Muscle of leg (tissue), 11 donors: Measurements from ENCODE around the gene DYSF. TPM values are rescaled to one million over a fixed set of nuclear protein-coding genes. Genes with fewer than 3 reads are reported as not detected.
A peak's percentile ranks its signal among the peaks of the same experiment; 100 is the strongest.
"Not testable (repeated sequence)": the region's sequence is repeated elsewhere in the genome, so short reads cannot be mapped to it uniquely, and the experiment has no call there.

Experiments
- DNase-seq: peaks from one replicate; pipeline ENCODE4 v3.0.0; 2013
- H3K27ac ChIP-seq: one replicate; pipeline ENCODE4 v1.5.1; 2013; ENCODE audit warnings: mild to moderate bottlenecking, low read length, control low read depth
- H3K27me3 ChIP-seq: one replicate; pipeline ENCODE4 v1.6.1; 2013; ENCODE audit warnings: low read length; ENCODE audit not compliant: control insufficient read depth, insufficient read depth
- H3K36me3 ChIP-seq: one replicate; pipeline ENCODE4 v1.6.1; 2013; ENCODE audit warnings: low read length; ENCODE audit not compliant: control insufficient read depth, insufficient read depth
- H3K4me1 ChIP-seq: one replicate; pipeline ENCODE4 v1.6.1; 2013; ENCODE audit warnings: low read length; ENCODE audit not compliant: control insufficient read depth, insufficient read depth
- H3K4me3 ChIP-seq: one replicate; pipeline ENCODE4 v1.5.1; 2013; ENCODE audit warnings: low read length, control low read depth
- H3K9me3 ChIP-seq: replicated peaks from 2 replicates; pipeline ENCODE4 v1.6.1; 2013; ENCODE audit warnings: low read depth, low read length; ENCODE audit not compliant: control insufficient read depth
- WGBS: methylation state at CpG from one replicate; pipeline ENCODE4 v1.1.5; 2013; ENCODE audit warnings: missing lambda C conversion rate; ENCODE audit not compliant: insufficient coverage; 5-methylcytosine and 5-hydroxymethylcytosine counted together
- polyA plus RNA-seq, 8 donors: library from polyadenylated mRNA; unstranded; fragments of 120-200 nt; gene quantifications; one replicate each; pipeline versions ENCODE4 v1.2.1 to v1.2.3, GENCODE V29; 2013; ENCODE audit warnings: inconsistent platforms in 1 of 8, low replicate concordance in 1 of 8; ENCODE audit not compliant: insufficient read length in 8 of 8, insufficient read depth in 1 of 8
- total RNA-seq: library from RNA; stranded (reverse); fragments of 120-200 nt; gene quantifications from one replicate; pipeline ENCODE4 v1.2.4, GENCODE V29; 2013

Gene DYSF
- total and polyA plus RNA-seq, 9 donors, result 51.6 to 152 (median 106) TPM

DNA sequence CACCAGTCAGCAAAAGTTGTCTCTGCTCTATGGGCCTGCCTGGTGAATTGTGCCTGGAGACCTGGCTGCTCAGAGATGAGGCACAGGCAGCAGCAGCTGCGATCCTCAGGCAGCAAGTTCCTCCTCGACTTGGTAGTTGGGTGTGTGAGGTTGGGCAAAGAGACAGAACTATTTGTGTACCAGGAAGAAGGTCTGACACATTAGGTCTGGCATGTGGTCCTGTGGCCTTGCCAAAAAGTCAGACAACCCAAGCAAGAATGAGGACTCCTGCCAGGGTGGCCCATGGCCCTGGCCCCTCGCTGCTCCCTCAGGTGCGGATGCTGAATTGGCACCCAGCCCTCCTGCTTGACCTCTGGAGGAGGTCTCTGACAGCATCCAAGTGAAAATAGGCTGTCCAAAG, 192.7 kb downstream of the DYSF start:
- peaks cover 5% of the 10 kb centered on the region for H3K36me3 ChIP-seq
- peaks cover 7% of the 10 kb centered on the region for H3K4me1 ChIP-seq
- H3K27me3 ChIP-seq, result no peaks in the 10 kb centered on the region
- WGBS, result 75% methylated on average over 4 of the region's 4 CpGs
- H3K4me3 ChIP-seq, result no peak overlapping the region
- DNase-seq, result peak; percentile 72
- no peaks in the 10 kb centered on the region for H3K9me3 ChIP-seq
- peak overlapping the region; percentile 65 for H3K27ac ChIP-seq

DNA sequence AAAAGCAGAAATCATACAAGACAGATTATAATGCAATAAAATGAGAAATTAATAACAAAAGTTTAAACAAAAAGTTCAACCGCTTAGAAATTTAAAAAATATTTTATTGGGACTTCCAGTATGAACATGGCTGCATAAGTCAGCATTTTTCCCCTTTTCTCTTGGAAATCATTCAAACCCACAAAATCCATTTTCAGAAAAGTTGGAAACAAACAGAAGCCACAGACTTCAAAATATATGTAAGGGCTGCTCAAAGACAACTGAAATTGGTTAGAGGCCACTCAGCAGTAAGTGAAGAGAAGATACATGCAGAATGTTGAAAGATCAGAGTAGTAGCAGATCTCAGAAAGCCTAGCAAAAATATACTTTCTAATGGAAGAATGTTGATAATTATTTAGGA, 194.0 kb downstream of the DYSF start:
- Histone ChIP-seq H3K4me1 (peaks cover 7% of the 10 kb centered on the region), H3K9me3 (no peaks in the 10 kb centered on the region), H3K27me3 (no peaks in the 10 kb centered on the region), H3K4me3 (no peak overlapping the region), H3K36me3 (peaks cover 5% of the 10 kb centered on the region), H3K27ac (no peak overlapping the region)
- no CpG with 5 or more reads among the region's 1 CpG for WGBS
- DNase-seq, result no peak

DNA sequence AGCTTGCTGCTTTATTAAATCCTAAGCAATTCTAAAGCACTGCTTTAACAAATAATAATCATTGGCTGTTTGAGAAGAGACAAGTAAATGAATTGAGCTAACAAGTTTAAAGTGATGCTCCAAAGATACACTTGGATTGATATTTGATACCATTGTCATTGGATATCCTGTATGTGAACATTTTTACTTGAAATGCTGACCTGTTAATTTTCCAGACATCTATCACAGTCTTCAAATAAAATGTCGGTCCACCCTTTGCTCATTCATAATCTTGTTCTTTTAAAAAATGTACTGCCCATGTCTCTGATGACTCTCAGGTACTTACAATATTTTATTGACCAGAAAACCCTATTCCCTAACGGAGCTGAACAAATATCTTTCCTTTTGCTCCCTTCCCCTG, 202.1 kb downstream of the DYSF start:
- Histone ChIP-seq H3K27me3 (no peaks in the 10 kb centered on the region), H3K4me3 (no peak overlapping the region), H3K36me3 (peaks cover 8% of the 10 kb centered on the region), H3K27ac (no peak overlapping the region), H3K4me1 (no peaks in the 10 kb centered on the region), H3K9me3 (peaks cover 5% of the 10 kb centered on the region)
- WGBS, result 55% methylated on average over 2 of the region's 2 CpGs
- DNase-seq, result no peak

DNA sequence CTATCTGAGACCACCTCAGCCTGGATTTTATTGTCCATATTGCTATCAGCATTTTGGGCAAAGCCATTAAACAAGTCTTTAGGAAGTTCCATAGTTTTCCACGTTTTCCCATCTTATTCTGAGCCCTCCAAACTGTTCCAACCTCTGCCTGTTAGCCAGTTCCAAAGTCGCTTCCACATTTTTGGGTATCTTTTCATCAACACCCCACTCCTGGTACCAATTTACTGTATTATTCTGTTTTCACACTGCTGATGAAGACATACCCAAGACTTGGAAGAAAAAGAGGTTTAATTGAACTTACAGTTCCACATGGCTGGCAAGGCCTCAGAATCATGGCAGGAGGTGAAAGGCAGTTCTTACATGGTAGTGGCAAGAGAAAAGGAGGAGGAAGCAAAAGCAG, 204.9 kb downstream of the DYSF start:
- peaks cover 10% of the 10 kb centered on the region for H3K36me3 ChIP-seq
- H3K27me3 ChIP-seq, DNase-seq, H3K27ac ChIP-seq, H3K9me3 ChIP-seq, H3K4me3 ChIP-seq, H3K4me1 ChIP-seq: not testable (repeated sequence)
- WGBS, result 9% methylated on average over 1 of the region's 2 CpGs

DNA sequence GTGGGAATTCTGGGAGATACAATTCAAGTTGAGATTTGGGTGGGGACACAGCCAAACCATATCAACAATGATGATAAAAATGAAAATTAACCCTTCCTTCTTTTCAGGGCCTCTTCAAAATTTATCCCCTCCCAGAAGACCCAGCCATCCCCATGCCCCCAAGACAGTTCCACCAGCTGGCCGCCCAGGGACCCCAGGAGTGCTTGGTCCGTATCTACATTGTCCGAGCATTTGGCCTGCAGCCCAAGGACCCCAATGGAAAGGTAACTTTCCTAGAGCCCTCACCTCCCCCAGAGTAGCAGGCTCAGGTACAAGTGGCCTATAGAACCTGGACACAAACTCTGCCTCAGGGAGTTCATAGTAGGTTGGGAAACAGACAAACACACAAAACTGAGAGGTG, 205.4 kb downstream of the DYSF start:
- 100% methylated on average over 1 of the region's 3 CpGs for WGBS
- peaks cover 11% of the 10 kb centered on the region for H3K36me3 ChIP-seq
- no peaks in the 10 kb centered on the region for H3K27me3 ChIP-seq

DNA sequence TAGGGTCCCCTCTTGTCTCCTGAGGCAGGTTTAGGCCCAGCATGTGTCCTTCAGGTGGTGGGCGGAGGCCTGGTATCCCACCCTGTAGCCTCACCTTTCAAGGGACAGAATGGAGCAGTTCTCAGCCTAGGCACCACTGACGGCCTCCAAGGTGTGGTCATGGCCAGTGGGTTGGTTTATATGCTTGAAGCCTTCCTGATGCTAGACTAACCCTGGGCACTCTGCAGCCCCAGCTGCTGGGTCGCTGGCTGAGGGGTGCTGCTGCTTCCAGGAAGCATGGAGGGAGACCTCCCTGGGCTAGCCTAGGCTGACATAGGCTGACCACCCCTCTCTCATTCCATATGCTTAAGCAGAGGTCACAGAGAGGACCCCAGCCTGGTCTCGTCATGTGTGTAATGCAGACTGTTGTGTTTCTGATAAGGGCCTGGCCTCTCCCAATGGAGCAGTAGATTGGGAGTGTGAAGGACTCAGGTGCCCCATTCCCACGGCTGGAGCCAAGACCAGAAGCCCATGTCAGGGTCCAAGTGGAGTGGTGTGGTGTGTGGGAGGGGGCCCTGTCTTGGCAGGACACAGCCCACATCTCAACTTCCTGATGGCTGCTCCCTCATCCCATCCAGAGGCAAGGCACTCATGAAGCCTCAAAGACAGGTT, 206.6 kb downstream of the DYSF start:
- no peak overlapping the region for H3K27ac ChIP-seq
- peaks cover 17% of the 10 kb centered on the region for H3K36me3 ChIP-seq
- 89% methylated on average over 3 of the region's 5 CpGs for WGBS
- H3K4me3 ChIP-seq, result no peak overlapping the region
- peaks cover 5% of the 10 kb centered on the region for H3K9me3 ChIP-seq
- DNase-seq, result no peak
- no peaks in the 10 kb centered on the region for H3K4me1 ChIP-seq
- H3K27me3 ChIP-seq, result no peaks in the 10 kb centered on the region

More for the DNA sequence above, 205.4 kb downstream of the DYSF start:
- DNase-seq, result no peak
- no peak overlapping the region for H3K27ac ChIP-seq
- H3K4me1 ChIP-seq, result no peaks in the 10 kb centered on the region
- H3K9me3 ChIP-seq, result peaks cover 5% of the 10 kb centered on the region
- no peak overlapping the region for H3K4me3 ChIP-seq

DNA sequence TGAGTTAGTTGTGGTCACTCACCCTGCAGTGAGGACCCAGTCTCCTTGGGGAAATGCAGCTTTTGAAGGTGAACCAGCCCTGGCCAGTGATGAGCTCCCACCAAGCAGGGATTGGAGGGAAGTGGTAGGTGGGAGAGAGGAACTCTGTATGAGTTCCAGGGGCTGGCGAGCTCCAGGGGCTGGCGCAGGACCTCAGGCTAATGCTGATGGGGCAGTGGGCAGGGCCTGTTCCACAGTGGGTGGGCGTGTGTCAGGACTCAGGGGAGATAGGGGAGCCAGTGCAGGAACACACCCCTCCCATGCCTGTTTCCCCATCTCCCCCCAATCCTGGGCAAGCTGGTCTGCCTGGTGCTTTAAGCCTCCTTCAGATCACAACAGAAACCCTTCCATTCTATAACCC, 208.4 kb downstream of the DYSF start:
- WGBS, result 63% methylated on average over 1 of the region's 3 CpGs
- H3K4me1 ChIP-seq, result no peaks in the 10 kb centered on the region
- no peaks in the 10 kb centered on the region for H3K27me3 ChIP-seq
- H3K27ac ChIP-seq, result no peak overlapping the region
- peaks cover 5% of the 10 kb centered on the region for H3K9me3 ChIP-seq
- DNase-seq, result no peak
- peaks cover 32% of the 10 kb centered on the region for H3K36me3 ChIP-seq
- H3K4me3 ChIP-seq, result no peak overlapping the region

DNA sequence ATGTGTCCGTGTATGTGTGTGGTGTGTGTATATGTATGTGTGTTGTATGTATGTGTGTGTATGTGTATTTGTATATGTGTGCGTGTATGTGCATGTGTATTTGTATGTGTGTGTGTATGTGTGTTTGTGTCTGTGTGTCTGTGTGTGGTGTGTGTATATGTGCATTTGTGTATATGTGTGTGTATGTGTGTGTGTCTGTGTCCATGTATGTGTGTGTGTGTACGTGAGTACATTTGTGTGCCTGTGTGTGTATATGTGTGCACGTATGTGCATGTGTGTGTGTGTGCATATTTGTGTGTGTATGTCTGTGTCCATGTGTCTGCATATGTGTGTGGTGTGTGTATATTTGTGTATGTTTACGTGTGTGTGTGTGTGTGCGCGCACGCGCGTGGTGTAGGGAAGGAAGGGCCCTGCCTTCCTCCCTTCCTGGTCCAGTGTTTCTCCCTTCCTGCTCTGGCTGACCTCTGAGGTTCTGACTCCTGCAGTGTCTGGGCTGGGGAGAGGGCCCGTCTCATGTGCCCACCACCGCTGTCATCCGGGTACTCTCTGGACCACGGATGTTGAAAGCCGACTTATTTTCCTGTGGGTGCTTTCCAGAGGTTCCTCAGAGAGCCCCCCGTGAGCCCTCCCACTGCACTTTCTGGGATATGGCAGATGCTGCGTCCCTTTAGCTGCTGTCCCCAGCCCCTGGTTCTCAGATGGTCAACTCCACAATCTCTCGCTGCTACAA, 209.5 kb downstream of the DYSF start:
- Histone ChIP-seq H3K9me3 (peaks cover 5% of the 10 kb centered on the region), H3K36me3 (peaks cover 42% of the 10 kb centered on the region), H3K27ac (no peak overlapping the region), H3K27me3 (no peaks in the 10 kb centered on the region), H3K4me3 (no peak overlapping the region), H3K4me1 (no peaks in the 10 kb centered on the region)
- no peak for DNase-seq
- WGBS, result 84% methylated on average over 13 of the region's 18 CpGs

DNA sequence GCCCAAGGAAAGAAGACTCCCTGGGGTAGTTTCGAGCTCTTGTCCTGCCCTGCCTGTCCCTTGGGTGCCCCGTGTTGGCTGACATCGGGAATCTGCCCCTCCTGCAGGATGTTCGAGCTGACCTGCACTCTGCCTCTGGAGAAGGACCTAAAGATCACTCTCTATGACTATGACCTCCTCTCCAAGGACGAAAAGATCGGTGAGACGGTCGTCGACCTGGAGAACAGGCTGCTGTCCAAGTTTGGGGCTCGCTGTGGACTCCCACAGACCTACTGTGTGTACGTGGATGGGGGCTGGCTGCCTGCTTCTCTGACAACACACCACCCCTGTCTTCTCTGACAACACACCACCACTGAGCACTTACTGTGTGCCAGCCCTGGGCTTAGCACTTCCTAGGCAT, 210.8 kb downstream of the DYSF start:
- Histone ChIP-seq H3K9me3 (no peaks in the 10 kb centered on the region), H3K4me1 (no peaks in the 10 kb centered on the region), H3K36me3 (peaks cover 50% of the 10 kb centered on the region), H3K27ac (no peak overlapping the region), H3K27me3 (no peaks in the 10 kb centered on the region), H3K4me3 (no peak overlapping the region)
- DNase-seq, result no peak
- 79% methylated on average over 9 of the region's 11 CpGs for WGBS

DNA sequence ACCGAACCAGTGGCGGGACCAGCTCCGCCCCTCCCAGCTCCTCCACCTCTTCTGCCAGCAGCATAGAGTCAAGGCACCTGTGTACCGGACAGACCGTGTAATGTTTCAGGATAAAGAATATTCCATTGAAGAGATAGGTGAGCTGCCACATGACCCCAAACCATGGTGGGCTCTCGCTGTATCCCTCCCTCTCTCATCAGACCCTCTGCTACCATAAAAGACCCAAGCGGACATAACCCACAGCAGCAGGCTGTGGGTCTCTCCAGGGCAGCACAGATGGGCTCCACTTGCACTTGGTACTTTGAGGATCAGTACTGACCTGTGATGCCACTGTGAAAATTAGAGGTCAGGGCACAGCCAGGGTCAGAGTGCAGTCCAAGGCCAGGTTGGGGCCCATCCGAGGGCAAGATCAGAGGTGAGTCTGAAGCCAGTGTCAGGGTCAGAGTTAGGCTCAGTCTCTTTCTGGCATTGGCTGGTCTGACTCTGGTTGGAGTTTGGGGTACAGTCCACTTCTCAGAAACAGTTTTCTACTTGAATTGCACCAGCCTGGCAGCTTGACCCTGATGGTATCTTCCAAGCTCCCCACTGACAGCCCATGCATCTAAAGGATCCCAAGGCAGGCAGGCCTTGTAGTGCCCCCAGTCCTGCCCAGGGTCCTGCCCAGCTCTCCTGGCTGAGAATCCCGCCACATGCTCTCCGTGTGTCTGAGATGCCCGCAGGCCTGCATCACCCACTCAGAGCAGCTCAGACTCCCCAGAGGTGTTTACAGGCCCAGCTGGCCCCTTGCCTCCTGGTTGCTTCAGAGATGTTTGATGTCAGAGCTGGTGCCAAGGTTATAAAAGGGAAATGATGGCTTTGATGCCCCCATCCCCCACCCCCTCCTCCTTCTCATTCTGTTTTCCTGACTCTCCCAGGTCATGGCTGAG, 212.1 kb downstream of the DYSF start:
- no peaks in the 10 kb centered on the region for H3K27me3 ChIP-seq
- no peak for DNase-seq
- no peaks in the 10 kb centered on the region for H3K4me1 ChIP-seq
- no peaks in the 10 kb centered on the region for H3K9me3 ChIP-seq
- H3K27ac ChIP-seq, result no peak overlapping the region
- 95% methylated on average over 4 of the region's 11 CpGs for WGBS
- peaks cover 57% of the 10 kb centered on the region for H3K36me3 ChIP-seq
- no peak overlapping the region for H3K4me3 ChIP-seq
